Measurements from ENCODE around the gene NHERF1. TPM values are rescaled to one million over a fixed set of nuclear protein-coding genes. Genes with fewer than 3 reads are reported as not detected.

NHERF1 gene
- total RNA-seq: 10 to 100 TPM; 13.8 to 54.3 TPM
- 10 to 100 TPM; 79.0 to 79.1 TPM for polyA plus RNA-seq (ENCODE audit: insufficient read length in 2 of 2)
- long read RNA-seq, donor 1, transcript SLC9A3R1-201 (6 exons, 1,969 nt): major isoform, 20 of 21 reads
- long read RNA-seq, donor 1, partial matches to known transcripts: 0 of 21 reads
- long read RNA-seq, donor 1, other reads (novel, unspliced or antisense): 0 of 21 reads
- long read RNA-seq, donor 2, transcript SLC9A3R1-201 (6 exons, 1,969 nt): major isoform, 6 of 10 reads
- long read RNA-seq, donor 2, partial matches to known transcripts: 0 of 10 reads
- long read RNA-seq, donor 2, other reads (novel, unspliced or antisense): 0 of 10 reads
- long read RNA-seq, donor 3, partial matches to known transcripts: 11 of 20 reads
- long read RNA-seq, donor 3, other reads (novel, unspliced or antisense): 0 of 20 reads
- long read RNA-seq, donor 4, transcript SLC9A3R1-201 (6 exons, 1,969 nt): major isoform, 10 of 12 reads
- long read RNA-seq, donor 4, partial matches to known transcripts: 0 of 12 reads
- long read RNA-seq, donor 4, other reads (novel, unspliced or antisense): 0 of 12 reads

GRCh38 chr17:74748529-74749278 is at the start of gene NHERF1:
TSS of gene NHERF1 (plus strand) at chr17:74748628. CDS start at chr17:74748847, 219 bp downstream.
- peaks cover 38% of the 10 kb centered on the region for H3K27me3 ChIP-seq (ENCODE audit: control insufficient read depth, insufficient read depth, low read length)
- DNase-seq (ENCODE audit: low read depth in 4 of 6, low spot score in 6 of 6): peak in 5 of 6 donors; percentile 62 to 96 (median 82)
- peak within 1 kb of the TSS; percentile 81 for H3K27ac ChIP-seq (ENCODE audit: low read depth, low read length)
- no peaks in the 10 kb centered on the region for H3K9me3 ChIP-seq (ENCODE audit: control insufficient read depth, insufficient read depth, low read length)
- peak within 1 kb of the TSS; percentile 84 for H3K4me3 ChIP-seq (ENCODE audit: low read depth, low read length)
- WGBS (ENCODE audit: insufficient coverage): under 1% methylated on average over 90 of the region's 90 CpGs
- peaks cover 18% of the 10 kb centered on the region for H3K36me3 ChIP-seq (ENCODE audit: control insufficient read depth, insufficient read depth, low read length)
- H3K4me1 ChIP-seq (ENCODE audit: control insufficient read depth, insufficient read depth, low read length): peaks cover 70% of the 10 kb centered on the region

GRCh38 chr17:74699236-74699635 is 49.2 kb upstream of the NHERF1 start:
- H3K27ac ChIP-seq (ENCODE audit: low read depth, low read length): no peak overlapping the region
- no peaks in the 10 kb centered on the region for H3K36me3 ChIP-seq (ENCODE audit: control insufficient read depth, insufficient read depth, low read length)
- WGBS (ENCODE audit: insufficient coverage): 76% methylated on average over 5 of the region's 9 CpGs
- H3K27me3 ChIP-seq (ENCODE audit: control insufficient read depth, insufficient read depth, low read length): no peaks in the 10 kb centered on the region
- DNase-seq (ENCODE audit: low read depth in 4 of 6, low spot score in 6 of 6): no peak
- H3K9me3 ChIP-seq (ENCODE audit: control insufficient read depth, insufficient read depth, low read length): no peaks in the 10 kb centered on the region
- H3K4me3 ChIP-seq (ENCODE audit: low read depth, low read length): no peak overlapping the region
- H3K4me1 ChIP-seq (ENCODE audit: control insufficient read depth, insufficient read depth, low read length): no peaks in the 10 kb centered on the region

- DNase-seq (ENCODE audit: low read depth in 4 of 6, low spot score in 6 of 6): no peak
- Histone ChIP-seq H3K4me3 (ENCODE audit: low read depth, low read length) (no peak overlapping the region), H3K9me3 (ENCODE audit: control insufficient read depth, insufficient read depth, low read length) (no peaks in the 10 kb centered on the region), H3K4me1 (ENCODE audit: control insufficient read depth, insufficient read depth, low read length) (no peaks in the 10 kb centered on the region), H3K36me3 (ENCODE audit: control insufficient read depth, insufficient read depth, low read length) (no peaks in the 10 kb centered on the region), H3K27ac (ENCODE audit: low read depth, low read length) (no peak overlapping the region), H3K27me3 (ENCODE audit: control insufficient read depth, insufficient read depth, low read length) (no peaks in the 10 kb centered on the region)
- WGBS (ENCODE audit: insufficient coverage): 72% methylated on average over 8 of the region's 9 CpGs
Observed at GRCh38 chr17:74702116-74702871, 46.1 kb upstream of the NHERF1 start.

GRCh38 chr17:74703311-74703710 is 45.1 kb upstream of the NHERF1 start:
- Histone ChIP-seq H3K4me1 (ENCODE audit: control insufficient read depth, insufficient read depth, low read length) (no peaks in the 10 kb centered on the region), H3K9me3 (ENCODE audit: control insufficient read depth, insufficient read depth, low read length) (no peaks in the 10 kb centered on the region), H3K36me3 (ENCODE audit: control insufficient read depth, insufficient read depth, low read length) (no peaks in the 10 kb centered on the region), H3K27me3 (ENCODE audit: control insufficient read depth, insufficient read depth, low read length) (no peaks in the 10 kb centered on the region), H3K27ac (ENCODE audit: low read depth, low read length) (no peak overlapping the region), H3K4me3 (ENCODE audit: low read depth, low read length) (no peak overlapping the region)
- no peak for DNase-seq (ENCODE audit: low read depth in 4 of 6, low spot score in 6 of 6)
- 80% methylated on average over 1 of the region's 2 CpGs for WGBS (ENCODE audit: insufficient coverage)

GRCh38 chr17:74704544-74704943 is 43.9 kb upstream of the NHERF1 start:
- no peak for DNase-seq (ENCODE audit: low read depth in 4 of 6, low spot score in 6 of 6)
- 90% methylated on average over 7 of the region's 8 CpGs for WGBS (ENCODE audit: insufficient coverage)

GRCh38 chr17:74711058-74711824 is 37.2 kb upstream of the NHERF1 start:
- H3K4me1 ChIP-seq (ENCODE audit: control insufficient read depth, insufficient read depth, low read length): no peaks in the 10 kb centered on the region
- peaks cover 4% of the 10 kb centered on the region for H3K27me3 ChIP-seq (ENCODE audit: control insufficient read depth, insufficient read depth, low read length)
- H3K9me3 ChIP-seq (ENCODE audit: control insufficient read depth, insufficient read depth, low read length): no peaks in the 10 kb centered on the region
- WGBS (ENCODE audit: insufficient coverage): 74% methylated on average over 11 of the region's 12 CpGs
- no peaks in the 10 kb centered on the region for H3K36me3 ChIP-seq (ENCODE audit: control insufficient read depth, insufficient read depth, low read length)
- DNase-seq (ENCODE audit: low read depth in 4 of 6, low spot score in 6 of 6): no peak
- no peak overlapping the region for H3K27ac ChIP-seq (ENCODE audit: low read depth, low read length)
- no peak overlapping the region for H3K4me3 ChIP-seq (ENCODE audit: low read depth, low read length)

More at GRCh38 chr17:74704544-74704943, 43.9 kb upstream of the NHERF1 start:
- Histone ChIP-seq H3K27ac (ENCODE audit: low read depth, low read length) (no peak overlapping the region), H3K27me3 (ENCODE audit: control insufficient read depth, insufficient read depth, low read length) (no peaks in the 10 kb centered on the region), H3K36me3 (ENCODE audit: control insufficient read depth, insufficient read depth, low read length) (no peaks in the 10 kb centered on the region), H3K4me1 (ENCODE audit: control insufficient read depth, insufficient read depth, low read length) (no peaks in the 10 kb centered on the region), H3K4me3 (ENCODE audit: low read depth, low read length) (no peak overlapping the region), H3K9me3 (ENCODE audit: control insufficient read depth, insufficient read depth, low read length) (no peaks in the 10 kb centered on the region)

GRCh38 chr17:74712301-74712700 is 36.1 kb upstream of the NHERF1 start:
- Histone ChIP-seq H3K4me3 (ENCODE audit: low read depth, low read length) (no peak overlapping the region), H3K27me3 (ENCODE audit: control insufficient read depth, insufficient read depth, low read length) (peaks cover 4% of the 10 kb centered on the region), H3K36me3 (ENCODE audit: control insufficient read depth, insufficient read depth, low read length) (no peaks in the 10 kb centered on the region), H3K27ac (ENCODE audit: low read depth, low read length) (no peak overlapping the region), H3K9me3 (ENCODE audit: control insufficient read depth, insufficient read depth, low read length) (no peaks in the 10 kb centered on the region), H3K4me1 (ENCODE audit: control insufficient read depth, insufficient read depth, low read length) (no peaks in the 10 kb centered on the region)
- DNase-seq (ENCODE audit: low read depth in 4 of 6, low spot score in 6 of 6): no peak
- WGBS (ENCODE audit: insufficient coverage): 75% methylated on average over 5 of the region's 7 CpGs

GRCh38 chr17:74712756-74713155 is 35.7 kb upstream of the NHERF1 start, which contains the start of gene CD300LF:
TSS of gene CD300LF (minus strand) at chr17:74712923. CDS start at chr17:74712866, 57 bp downstream.
- WGBS (ENCODE audit: insufficient coverage): 89% methylated on average over 4 of the region's 8 CpGs
- H3K4me3 ChIP-seq (ENCODE audit: low read depth, low read length): no peak within 1 kb of the TSS
- H3K36me3 ChIP-seq (ENCODE audit: control insufficient read depth, insufficient read depth, low read length): no peaks in the 10 kb centered on the region
- DNase-seq (ENCODE audit: low read depth in 4 of 6, low spot score in 6 of 6): no peak
- H3K9me3 ChIP-seq (ENCODE audit: control insufficient read depth, insufficient read depth, low read length): no peaks in the 10 kb centered on the region
- no peaks in the 10 kb centered on the region for H3K4me1 ChIP-seq (ENCODE audit: control insufficient read depth, insufficient read depth, low read length)
- H3K27ac ChIP-seq (ENCODE audit: low read depth, low read length): no peak within 1 kb of the TSS
- H3K27me3 ChIP-seq (ENCODE audit: control insufficient read depth, insufficient read depth, low read length): peaks cover 4% of the 10 kb centered on the region

All from spinal cord (tissue), 10 donors.